GM19438 (cell line): ENCODE measurements around the gene DIP2B.

Experiments used
- ATAC-seq: cut with Tn5 transposase; IDR thresholded peaks from one replicate; pipeline ENCODE4 v1.9.1; 2021; ENCODE audit warnings: low read depth; ENCODE audit not compliant: unreplicated experiment

Gene DIP2B

DNA sequence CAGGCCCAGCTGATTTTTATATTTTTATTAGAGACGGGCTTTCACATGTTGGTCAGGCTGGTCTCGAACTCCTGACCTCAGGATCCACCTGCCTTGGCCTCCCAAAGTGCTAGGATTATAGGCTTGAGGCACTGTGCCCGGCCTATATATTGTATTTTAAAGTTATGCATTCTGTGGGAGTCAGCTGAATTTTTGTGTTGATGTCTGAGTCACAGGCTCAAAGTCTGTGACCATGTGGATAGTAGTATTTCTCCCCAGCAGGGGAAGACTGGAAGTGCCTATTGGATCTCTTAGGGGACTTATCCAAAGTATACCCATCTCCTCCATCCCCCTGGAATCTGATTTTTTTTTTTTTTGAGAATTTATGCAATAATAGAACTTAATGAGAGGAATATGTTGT is 215.3 kb downstream of the DIP2B start:
- no peak for ATAC-seq

DNA sequence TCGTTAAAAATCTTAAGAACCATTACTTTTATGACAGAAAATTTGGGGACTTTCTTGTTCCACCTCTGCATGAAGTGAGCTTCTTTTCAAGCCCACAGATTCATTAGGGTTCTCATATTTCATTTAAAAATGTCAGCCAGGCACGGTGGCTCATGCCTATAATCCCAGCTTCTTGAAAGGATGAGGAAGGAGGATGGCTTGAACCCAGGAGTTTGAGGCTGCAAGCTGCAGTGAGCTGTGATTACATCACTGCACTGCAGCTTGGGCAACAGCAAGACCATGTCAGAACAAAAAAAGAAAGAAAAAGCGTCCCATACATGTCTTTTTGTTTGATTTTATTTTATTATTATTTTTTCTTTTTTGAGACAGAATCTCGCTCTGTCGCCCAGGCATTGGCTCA is 215.7 kb downstream of the DIP2B start:
- ATAC-seq: no peak

DNA sequence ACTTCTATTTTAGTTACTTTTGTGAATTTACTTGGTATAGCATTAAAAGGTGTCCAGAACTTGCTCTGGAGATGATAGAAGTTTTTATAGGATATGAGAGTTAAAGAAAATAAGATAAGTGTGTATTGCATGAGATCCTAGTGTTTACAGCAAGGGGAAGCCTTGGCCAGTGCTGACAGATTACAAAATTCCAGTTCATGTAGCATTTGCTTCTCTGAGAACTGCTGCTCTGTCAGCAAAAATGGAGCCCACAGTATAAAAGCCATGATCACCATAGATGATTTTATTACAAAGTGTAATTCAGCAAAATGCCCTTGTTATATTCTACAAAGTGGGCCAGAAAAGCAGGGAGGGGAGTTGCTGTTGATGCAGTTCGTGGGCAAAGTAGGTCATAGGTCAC is 219.1 kb downstream of the DIP2B start:
- ATAC-seq: no peak

DNA sequence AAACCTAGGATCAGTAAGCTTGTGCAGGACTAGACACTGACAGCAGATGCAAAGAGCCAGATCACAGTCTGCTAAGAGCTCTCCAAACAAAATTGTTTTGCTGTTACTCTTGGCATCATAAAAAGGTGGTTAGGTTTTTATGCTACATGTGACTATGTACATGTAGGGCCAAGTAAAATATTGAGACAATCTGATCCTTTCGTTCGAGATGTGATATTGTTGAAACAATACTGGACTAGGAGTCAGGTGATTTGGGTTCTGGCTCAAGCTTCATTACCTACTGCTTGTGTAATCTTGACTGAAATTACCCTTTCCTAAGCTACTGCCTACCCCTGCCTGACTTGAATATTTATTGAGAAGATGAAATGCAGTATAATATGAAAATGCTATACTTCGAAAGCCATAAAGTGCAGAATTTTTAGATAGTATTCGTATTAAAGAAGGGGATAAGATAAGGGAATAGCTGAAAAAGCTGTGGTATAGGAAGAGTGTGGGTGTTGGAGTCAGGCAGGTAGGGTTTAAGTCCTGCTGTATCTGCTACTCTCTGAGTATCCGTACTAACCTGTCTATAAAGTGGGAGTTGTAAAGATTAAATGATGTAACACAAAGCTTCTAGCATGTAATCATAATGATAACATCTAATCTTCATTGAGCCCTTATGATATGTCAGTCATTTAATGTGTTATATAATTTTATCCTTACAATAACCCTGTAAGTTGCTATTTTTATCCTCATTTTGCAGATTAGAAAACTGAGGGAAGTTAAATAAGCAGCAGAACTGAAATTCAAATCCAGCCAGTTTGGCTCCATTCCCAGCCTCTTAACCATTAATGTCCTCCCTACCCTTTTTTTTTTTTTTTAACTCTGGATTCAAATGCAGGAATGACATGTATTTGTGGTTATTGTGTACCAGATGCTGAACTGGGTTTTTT is 220.5 kb downstream of the DIP2B start:
- ATAC-seq: no peak

DNA sequence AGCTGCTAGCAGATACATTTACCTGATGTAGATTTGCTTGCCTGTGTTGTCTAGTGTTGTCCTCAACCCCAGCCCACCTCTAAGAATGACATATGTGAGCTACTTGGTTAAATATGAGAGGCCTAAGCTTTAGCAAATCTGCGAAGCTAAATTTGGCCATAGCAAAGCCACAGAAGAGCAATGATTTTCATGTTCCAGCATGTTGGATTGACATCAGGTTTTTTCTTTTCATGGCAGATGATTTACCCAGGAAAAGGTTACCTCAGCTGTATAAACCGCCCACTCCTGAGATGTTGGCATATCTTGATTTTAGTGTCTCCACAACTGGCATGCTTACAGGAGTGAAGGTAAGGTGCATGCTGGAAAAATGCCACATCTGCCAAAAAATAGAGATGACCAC is 222.7 kb downstream of the DIP2B start:
- ATAC-seq: no peak

DNA sequence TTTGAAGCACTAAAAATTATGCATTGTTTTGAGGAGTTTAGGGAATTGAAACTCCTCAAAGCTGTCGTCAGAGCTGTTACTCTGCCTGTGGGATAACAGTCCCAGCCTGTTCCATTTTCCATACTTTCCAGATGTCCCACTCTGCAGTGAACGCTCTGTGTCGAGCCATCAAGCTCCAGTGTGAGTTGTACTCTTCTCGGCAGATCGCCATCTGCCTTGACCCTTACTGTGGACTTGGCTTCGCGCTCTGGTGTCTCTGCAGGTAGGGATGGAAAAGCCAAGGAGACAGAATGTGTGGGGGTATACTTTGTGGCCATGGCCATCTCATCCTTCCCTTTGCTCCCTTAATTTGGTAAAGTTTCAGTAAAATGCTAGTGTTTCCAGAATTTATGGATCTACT is 223.6 kb downstream of the DIP2B start:
- no peak for ATAC-seq

DNA sequence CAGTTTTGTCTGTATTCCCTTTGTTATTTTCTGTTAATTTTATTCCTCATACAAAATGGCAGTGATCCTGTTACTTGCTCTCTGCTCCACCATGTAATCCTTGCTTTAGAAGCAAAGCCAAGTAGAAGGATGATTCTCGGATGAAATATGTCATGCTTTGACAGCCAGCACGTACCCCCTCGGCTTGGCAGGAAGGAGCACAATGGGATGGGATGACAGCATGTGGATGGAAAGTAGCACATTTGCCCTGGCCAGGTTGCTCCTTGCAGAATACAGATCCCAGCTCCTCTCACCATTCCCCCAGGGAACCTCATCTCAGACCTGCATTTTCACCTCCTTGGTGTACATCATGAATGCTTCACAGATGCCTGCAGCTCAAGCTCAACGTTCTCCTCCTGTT is 224.1 kb downstream of the DIP2B start:
- no peak for ATAC-seq

DNA sequence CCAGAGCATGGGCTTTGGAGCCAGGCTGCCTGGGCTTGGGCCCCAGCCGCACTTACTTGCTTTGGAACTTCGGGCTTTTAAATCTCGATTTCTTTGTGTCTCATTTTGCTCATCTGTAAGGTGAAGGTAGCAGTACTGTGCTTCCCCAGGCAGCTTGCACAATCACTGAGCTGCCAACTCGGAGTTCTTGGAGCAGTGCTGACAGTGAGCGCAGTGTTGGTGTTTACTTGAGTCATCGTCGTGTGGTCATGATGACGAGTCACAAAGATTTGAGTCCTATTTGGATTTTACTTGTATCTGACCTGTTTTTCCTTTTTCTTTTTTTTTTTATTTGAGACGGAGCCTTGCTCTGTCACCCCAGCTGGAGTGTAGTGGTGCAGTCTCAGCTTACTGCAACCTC is 227.8 kb downstream of the DIP2B start:
- no peak for ATAC-seq

DNA sequence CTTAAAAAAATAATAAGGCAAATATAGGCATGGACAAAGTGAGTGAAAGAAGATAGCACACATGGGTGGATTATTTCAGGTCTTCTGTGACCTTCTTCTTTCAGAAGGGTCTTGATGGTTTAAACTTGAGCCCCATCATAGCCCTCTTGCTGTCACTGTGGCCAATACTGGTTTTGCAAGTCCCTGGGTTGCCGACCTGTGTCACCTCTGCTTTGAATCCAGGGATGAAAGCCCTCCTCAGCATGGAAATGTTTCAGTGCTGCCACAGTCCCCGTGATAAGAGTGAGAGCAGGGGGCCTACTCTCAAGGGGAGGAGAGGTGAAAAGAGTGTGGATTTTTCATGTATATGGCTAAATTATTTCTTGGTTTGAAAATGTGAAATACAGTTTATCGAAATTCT is 228.9 kb downstream of the DIP2B start:
- ATAC-seq: no peak

DNA sequence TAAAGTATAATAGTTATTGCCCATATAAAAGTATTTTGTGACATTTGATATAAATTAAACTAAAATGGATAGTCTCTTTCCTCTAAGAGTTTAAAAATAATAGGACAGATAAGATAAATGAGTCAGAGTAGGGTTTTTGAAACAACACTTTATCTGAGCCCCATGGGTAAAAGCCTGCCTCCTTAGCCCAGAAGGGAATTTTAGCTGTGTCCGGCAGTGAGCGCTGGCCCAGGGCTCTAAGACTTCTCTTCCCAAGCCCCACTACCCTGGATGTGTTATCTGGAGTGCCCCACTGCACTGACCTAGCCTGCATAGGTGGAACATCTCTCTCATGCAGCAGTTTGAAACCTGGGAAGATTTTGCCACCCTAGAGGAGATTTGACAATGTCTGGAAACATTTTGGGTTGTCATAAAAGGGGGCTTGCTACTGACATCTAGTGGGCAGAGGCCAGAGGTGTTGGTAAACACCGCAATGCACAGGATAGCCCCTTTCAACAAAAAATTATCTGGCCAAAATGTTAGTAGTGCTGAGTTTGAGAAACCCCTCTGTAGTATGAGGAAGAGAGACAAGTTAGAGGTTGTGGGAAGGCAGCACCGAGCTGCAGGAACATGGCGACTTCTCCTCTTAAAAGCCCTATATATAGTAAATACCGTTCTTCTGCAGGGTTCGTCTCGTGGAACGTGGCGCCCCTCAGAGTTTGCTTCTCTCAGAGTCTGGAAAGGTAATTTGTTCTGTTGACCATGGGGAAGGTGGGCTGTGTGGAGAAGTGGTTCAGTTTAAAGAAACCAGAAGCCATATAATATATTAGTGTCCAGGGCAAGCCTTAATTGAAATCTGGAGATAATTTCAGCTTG is 229.9 kb downstream of the DIP2B start:
- no peak for ATAC-seq

DNA sequence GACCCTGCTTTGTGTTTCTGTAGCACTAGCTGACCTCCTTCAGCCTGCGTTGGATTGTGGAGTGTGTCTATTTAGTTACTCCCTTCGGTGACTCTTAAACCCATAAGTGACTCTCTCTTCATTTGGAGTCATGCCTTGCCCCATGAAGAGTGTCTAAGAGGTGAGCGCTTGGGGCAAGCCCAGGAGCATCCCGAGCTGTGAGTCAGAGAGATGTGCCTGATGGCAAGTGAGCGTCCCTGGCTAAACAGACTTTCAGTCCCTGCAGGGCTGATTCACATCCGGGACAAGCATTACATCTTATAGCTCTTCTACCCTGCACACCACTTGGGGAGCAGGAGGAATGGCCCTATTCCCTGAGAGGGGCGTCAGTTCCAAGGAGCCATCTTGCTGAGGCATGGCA is 234.8 kb downstream of the DIP2B start:
- ATAC-seq: no peak

DNA sequence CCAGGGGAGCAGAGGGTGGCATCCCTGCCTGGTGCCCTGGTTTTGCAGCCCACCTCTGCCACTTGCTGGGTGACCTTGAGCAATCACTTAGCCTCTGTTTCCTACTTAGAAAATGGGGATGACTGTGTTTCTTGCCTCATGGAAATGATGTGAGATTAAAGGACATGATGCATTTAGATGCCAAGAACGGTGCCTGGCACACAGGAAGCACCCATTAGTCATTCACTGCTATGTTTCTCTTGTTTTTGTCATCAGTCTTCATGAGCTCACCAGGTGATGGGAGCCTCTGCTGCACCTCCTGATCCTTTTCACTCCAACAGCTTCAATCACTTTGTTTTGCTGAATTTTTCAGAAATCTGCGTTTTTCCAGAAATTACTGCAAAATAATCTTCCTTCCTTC is 235.5 kb downstream of the DIP2B start:
- no peak for ATAC-seq

DNA sequence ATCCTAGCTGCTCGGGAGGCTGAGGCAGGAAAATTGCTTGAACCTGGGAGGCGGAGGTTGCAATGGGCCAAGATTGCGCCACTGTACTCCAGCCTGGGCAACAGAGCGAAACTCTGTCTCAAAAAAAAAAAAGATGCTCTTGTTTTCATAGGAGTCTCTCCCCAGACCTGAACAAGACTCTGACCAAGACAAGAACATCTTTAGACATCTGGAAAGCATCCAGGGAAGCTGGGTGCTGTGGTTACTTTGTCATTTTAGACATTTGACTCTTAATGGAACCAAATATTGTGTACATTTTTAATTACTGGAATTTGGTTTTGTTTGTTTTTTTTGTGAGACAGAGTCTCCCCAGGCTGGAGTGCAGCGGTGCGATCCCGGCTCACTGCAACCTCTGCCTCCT is 238.0 kb downstream of the DIP2B start:
- no peak for ATAC-seq

DNA sequence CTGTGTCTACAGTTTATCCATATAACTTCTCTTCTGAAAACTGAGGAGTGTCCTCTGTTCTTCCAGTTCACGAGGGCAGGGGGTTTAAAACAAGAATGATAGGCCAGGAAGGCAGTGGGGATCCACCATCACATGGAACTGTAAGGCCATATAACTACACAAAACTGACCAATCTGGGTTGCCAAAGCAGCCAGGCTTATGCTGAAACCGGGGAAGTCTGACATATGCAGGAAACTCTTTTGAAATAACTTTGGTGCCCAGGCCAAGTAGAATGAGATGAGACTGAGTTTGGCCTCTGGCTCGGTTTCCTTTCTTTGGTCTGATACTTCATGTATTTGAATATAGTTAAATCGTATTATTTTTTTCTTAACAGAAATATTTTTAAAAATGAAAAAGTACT is 241.1 kb downstream of the DIP2B start:
- ATAC-seq: no peak

DNA sequence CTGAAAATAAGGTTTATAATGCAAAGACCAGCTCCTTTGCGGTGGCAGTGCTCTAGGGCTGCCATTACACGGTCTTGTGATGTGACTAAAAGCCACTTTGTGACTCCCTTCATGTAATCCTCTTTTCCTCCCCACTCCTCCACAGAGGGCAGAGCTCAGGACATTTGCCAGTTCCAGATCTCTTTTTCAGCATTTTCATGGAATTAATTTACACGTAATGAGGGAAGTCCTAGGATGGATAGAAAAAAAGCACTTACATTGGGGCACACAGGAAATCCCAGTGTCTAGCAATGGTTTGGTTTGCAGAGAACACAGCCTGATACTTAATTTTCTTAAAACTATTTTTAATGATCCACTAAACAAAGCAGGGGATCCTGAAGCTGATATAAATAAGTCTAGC is 241.6 kb downstream of the DIP2B start:
- no peak for ATAC-seq

DNA sequence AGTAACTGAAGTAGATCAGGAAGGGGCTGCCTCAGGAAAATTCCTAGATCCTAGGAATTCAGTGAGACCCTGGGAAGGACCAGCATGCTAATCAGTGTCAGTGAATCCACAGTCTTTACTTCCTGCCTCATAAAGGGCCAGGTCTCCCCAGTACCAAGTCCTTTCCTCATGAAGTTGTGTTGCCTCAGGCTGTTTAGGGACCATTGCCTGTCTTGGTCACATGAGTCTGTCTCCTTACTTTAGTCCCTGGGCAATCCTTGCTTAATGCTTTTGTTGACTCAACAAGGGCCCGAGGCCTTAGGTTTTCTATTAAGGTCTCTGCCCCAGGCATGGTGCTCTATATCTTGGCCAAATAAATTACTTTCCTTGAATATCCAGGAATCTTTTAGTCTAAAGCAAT is 243.0 kb downstream of the DIP2B start:
- no peak for ATAC-seq

DNA sequence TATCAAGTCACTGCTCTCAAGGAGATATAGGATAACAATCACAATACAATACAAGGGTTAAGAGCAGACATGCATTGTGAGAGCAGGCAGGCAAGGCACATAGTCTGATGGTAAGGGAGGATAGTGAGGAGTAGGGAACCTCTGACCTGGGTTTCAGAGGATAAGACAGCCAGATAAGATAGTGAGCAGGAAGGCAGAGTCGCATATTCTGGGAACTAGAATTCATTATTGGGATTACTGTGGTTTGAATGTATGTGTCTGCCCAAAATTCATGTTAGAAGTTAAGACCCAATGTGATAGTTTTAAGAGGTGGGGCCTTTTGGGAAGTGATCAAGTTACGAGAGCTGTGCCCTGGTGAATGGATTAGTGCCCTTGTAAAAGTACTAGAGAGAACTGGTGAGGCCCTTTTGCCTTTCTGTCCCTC is 244.7 kb downstream of the DIP2B start:
- no peak for ATAC-seq

DNA sequence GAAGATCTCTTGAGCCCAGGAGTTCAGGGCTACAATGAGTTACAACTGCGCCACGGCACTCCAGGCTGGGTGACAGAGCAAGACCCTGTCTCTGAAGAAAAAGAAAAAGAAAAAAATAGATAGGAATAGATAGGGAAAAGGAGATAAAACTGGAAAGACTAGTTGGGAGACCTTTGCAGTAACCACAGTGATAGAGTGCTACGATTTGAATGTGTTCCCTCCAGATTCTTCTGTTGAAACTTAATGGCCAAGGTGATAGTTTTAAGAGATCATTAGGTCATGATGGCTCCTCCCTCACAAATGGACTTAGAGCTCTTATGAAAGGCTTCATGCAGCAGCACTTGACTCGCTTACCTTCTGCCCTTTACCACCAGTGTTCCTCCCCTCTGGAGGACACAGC is 245.6 kb downstream of the DIP2B start:
- no peak for ATAC-seq

DNA sequence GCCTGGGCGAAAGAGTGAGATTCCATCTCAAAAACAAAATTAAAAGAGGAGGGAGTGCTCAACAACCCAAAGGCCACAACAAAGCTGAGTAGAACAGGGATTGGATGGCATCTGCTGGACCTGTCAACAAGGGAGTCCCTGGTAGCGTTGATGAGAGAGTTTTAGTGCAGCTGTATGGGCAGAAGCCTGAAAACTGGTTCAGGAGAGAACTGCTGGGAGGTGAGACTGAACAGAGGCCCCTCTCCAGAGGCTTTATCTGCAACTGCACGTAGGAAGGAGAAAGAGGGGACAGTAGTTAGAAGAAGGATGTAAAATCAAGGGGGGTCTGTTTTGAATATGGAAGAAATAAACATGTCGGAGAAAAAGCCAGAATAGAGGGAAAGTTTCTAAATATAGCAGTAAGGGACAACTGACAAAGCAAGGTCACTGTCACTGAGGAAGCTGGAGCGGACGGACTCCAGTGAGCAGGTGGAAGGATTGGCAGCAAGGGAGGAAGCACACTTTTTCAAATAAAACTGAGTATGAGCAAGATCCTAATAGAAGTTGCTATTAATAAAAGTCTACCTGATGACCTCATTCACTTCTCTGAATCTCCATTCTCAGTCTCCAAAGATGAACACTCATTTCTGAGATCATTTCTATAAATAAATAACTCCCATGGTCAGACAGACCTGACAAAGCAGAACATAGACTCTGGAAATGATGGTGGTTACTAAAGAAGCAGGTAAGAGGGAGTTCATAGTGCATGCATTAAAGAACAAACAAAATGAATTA is 247.3 kb downstream of the DIP2B start:
- ATAC-seq: no peak

DNA sequence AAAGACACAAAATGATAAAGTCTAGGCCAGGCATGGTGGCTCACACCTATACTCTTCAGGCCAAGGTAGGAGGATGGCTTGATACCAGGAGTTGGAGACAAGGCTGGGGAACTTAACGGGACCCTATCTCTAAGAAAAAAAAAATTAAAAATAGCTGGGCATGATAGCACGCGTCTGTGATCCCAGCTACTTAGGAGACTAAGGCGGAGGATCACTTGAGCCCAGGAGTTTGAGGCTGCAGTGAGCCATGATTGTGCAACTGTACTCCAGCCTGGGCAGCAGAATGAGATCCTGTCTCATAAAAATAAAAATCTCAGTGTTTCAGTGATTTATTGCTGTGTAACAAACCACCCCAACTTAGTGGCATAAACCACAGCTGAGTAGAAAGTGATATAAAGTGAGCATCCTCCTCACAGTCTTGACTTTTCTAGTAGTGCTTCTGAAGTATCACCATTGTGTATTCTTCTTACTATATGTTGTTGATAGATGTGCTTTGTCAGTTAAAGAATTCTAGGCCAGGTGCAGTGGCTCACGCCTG is 248.5 kb downstream of the DIP2B start:
- ATAC-seq: no peak
